ENCODE results near the gene BRD8.

DNA sequence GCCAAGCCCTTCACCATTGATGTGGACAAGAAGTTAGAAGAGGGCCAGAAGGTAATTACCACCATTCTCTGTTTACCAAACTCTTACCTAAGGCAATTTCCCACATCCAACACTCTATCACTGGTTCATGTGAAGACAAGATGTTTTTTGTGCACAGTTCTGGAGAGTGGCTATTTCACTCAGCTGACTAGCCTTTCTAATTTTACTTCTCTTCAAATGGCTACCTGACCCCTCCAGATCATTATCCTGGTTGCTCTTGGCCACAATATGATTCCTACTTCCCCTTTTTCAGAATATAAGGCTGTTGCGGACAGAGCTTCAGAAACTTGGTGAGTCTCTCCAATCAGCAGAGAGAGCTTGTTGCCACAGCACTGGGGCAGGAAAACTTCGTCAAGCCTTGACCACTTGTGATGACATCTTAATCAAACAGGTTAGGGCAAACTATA lies 7.6 kb upstream of the BRD8 start:
- TF ChIP-seq GATA3 (IDR thresholded peaks at IDR 0.05; ENCODE audit: low read depth, low read length) (no peak), GATA2 (IDR thresholded peaks at IDR 0.05; ENCODE audit: low read depth, low read length) (no peak)

Data from SH-SY5Y (cell line).